ENCODE data around the gene KRTAP12-1. TPM values are rescaled to one million over a fixed set of nuclear protein-coding genes. Genes with fewer than 3 reads are reported as not detected.

Gene KRTAP12-1
- not detected in 2 replicates for total RNA-seq (2014; rRNA removed; shearing (Covaris generic); ENCODE audit: low replicate concordance)

GRCh38 chr21:44681861-44682579 is at the start of gene KRTAP12-1:
TSS of gene KRTAP12-1 (minus strand) at chr21:44682163. CDS start at chr21:44682123, 40 bp downstream.
- DNase-seq (ENCODE audit: low read depth) = no peak

GRCh38 chr21:44730951-44731579 is 49.1 kb upstream of the KRTAP12-1 start:
- in situ Hi-C loops (cut with HindIII; ENCODE audit: low pct_unique_long_range_greater_than_20kb, low sequenced_read_pairs) = no loop called here

More at GRCh38 chr21:44681861-44682579, at the start of gene KRTAP12-1:
- in situ Hi-C loops (cut with HindIII; ENCODE audit: low pct_unique_long_range_greater_than_20kb, low sequenced_read_pairs) = no loop called here

GRCh38 chr21:44730028-44730395 is 48.0 kb upstream of the KRTAP12-1 start:
- in situ Hi-C loops (cut with HindIII; ENCODE audit: low pct_unique_long_range_greater_than_20kb, low sequenced_read_pairs) = no loop called here
- DNase-seq (ENCODE audit: low read depth) = no peak

More at GRCh38 chr21:44730951-44731579, 49.1 kb upstream of the KRTAP12-1 start:
- DNase-seq (ENCODE audit: low read depth) = no peak

GRCh38 chr21:44729336-44730027 is 47.5 kb upstream of the KRTAP12-1 start:
- no peak for DNase-seq (ENCODE audit: low read depth)
- in situ Hi-C loops (cut with HindIII; ENCODE audit: low pct_unique_long_range_greater_than_20kb, low sequenced_read_pairs) = no loop called here

GRCh38 chr21:44728716-44729115 is 46.8 kb upstream of the KRTAP12-1 start:
- no peak for DNase-seq (ENCODE audit: low read depth)
- in situ Hi-C loops (cut with HindIII; ENCODE audit: low pct_unique_long_range_greater_than_20kb, low sequenced_read_pairs) = no loop called here

GRCh38 chr21:44727757-44728156 is 45.8 kb upstream of the KRTAP12-1 start:
- no peak for DNase-seq (ENCODE audit: low read depth)
- in situ Hi-C loops (cut with HindIII; ENCODE audit: low pct_unique_long_range_greater_than_20kb, low sequenced_read_pairs) = no loop called here

GRCh38 chr21:44727321-44727720 is 45.4 kb upstream of the KRTAP12-1 start:
- DNase-seq (ENCODE audit: low read depth) = no peak
- in situ Hi-C loops (cut with HindIII; ENCODE audit: low pct_unique_long_range_greater_than_20kb, low sequenced_read_pairs) = no loop called here

- no peak for DNase-seq (ENCODE audit: low read depth)
- in situ Hi-C loops (cut with HindIII; ENCODE audit: low pct_unique_long_range_greater_than_20kb, low sequenced_read_pairs) = no loop called here
Observed at GRCh38 chr21:44726826-44727225, 44.9 kb upstream of the KRTAP12-1 start.

GRCh38 chr21:44724926-44725325 is 43.0 kb upstream of the KRTAP12-1 start:
- DNase-seq (ENCODE audit: low read depth) = no peak
- in situ Hi-C loops (cut with HindIII; ENCODE audit: low pct_unique_long_range_greater_than_20kb, low sequenced_read_pairs) = no loop called here

GRCh38 chr21:44724196-44724595 is 42.2 kb upstream of the KRTAP12-1 start:
- DNase-seq (ENCODE audit: low read depth) = no peak
- in situ Hi-C loops (cut with HindIII; ENCODE audit: low pct_unique_long_range_greater_than_20kb, low sequenced_read_pairs) = no loop called here

GRCh38 chr21:44723177-44724131 is 41.5 kb upstream of the KRTAP12-1 start:
- in situ Hi-C loops (cut with HindIII; ENCODE audit: low pct_unique_long_range_greater_than_20kb, low sequenced_read_pairs) = no loop called here
- no peak for DNase-seq (ENCODE audit: low read depth)

GRCh38 chr21:44722731-44723130 is 40.8 kb upstream of the KRTAP12-1 start:
- in situ Hi-C loops (cut with HindIII; ENCODE audit: low pct_unique_long_range_greater_than_20kb, low sequenced_read_pairs) = no loop called here

GRCh38 chr21:44720170-44720569 is 38.2 kb upstream of the KRTAP12-1 start:
- DNase-seq (ENCODE audit: low read depth) = no peak
- in situ Hi-C loops (cut with HindIII; ENCODE audit: low pct_unique_long_range_greater_than_20kb, low sequenced_read_pairs) = no loop called here

More at GRCh38 chr21:44722731-44723130, 40.8 kb upstream of the KRTAP12-1 start:
- DNase-seq (ENCODE audit: low read depth) = no peak

- DNase-seq (ENCODE audit: low read depth) = no peak
Observed at GRCh38 chr21:44718571-44718970, 36.6 kb upstream of the KRTAP12-1 start.

GRCh38 chr21:44718093-44718492 is 36.1 kb upstream of the KRTAP12-1 start:
- in situ Hi-C loops (cut with HindIII; ENCODE audit: low pct_unique_long_range_greater_than_20kb, low sequenced_read_pairs) = no loop called here
- DNase-seq (ENCODE audit: low read depth) = no peak

More at GRCh38 chr21:44718571-44718970, 36.6 kb upstream of the KRTAP12-1 start:
- in situ Hi-C loops (cut with HindIII; ENCODE audit: low pct_unique_long_range_greater_than_20kb, low sequenced_read_pairs) = no loop called here

GRCh38 chr21:44716984-44717383 is 35.0 kb upstream of the KRTAP12-1 start:
- DNase-seq (ENCODE audit: low read depth) = no peak
- in situ Hi-C loops (cut with HindIII; ENCODE audit: low pct_unique_long_range_greater_than_20kb, low sequenced_read_pairs) = no loop called here

GRCh38 chr21:44714905-44715304 is 32.9 kb upstream of the KRTAP12-1 start:
- in situ Hi-C loops (cut with HindIII; ENCODE audit: low pct_unique_long_range_greater_than_20kb, low sequenced_read_pairs) = no loop called here
- DNase-seq (ENCODE audit: low read depth) = no peak

GRCh38 chr21:44713846-44714245 is 31.9 kb upstream of the KRTAP12-1 start:
- in situ Hi-C loops (cut with HindIII; ENCODE audit: low pct_unique_long_range_greater_than_20kb, low sequenced_read_pairs) = no loop called here

More at GRCh38 chr21:44713846-44714245, 31.9 kb upstream of the KRTAP12-1 start:
- no peak for DNase-seq (ENCODE audit: low read depth)

All from Caki2 (cell line).